Putamen (tissue), 1 donor: Measurements from ENCODE around the gene CDH4.

Source experiments
- DNase-seq: peaks from one replicate; pipeline ENCODE4 v3.0.0-alpha.2; 2016; ENCODE audit warnings: low spot score

Gene CDH4

DNA sequence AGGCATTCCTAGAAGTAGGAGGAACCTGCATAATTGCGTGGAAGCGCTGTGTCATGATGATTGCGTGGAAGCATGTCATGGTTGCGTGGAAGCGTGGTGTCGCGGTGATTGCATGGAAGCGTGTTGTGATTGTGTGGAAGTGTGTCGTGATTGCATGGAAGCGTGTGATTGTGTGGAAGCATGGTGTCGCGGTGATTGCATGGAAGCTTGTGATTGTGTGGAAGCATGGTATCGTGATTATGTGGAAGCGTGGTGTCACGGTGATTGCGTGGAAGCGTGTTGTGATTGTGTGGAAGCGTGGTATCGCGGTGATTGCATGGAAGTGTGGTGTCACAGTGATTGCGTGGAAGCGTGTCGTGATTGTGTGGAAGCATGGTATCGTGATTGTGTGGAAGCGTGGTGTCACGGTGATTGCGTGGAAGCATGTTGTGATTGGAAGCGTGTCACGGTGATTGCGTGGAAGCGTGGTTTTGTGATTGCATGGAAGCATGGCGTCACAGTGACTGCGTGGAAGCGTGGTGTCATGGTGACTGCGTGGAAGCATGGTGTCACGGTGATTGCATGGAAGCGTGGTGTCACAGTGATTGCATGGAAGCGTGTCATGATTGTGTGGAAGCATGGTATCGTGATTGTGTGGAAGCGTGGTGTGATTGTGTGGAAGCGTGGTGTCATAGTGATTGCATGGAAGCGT lies 667.8 kb downstream of the CDH4 start:
- DNase-seq: no peak

- no peak for DNase-seq
Measured at GRCh38 chr20:61922411-61922810, 670.4 kb downstream of the CDH4 start.

- no peak for DNase-seq
Measured at GRCh38 chr20:61922936-61923335, 670.9 kb downstream of the CDH4 start.

DNA sequence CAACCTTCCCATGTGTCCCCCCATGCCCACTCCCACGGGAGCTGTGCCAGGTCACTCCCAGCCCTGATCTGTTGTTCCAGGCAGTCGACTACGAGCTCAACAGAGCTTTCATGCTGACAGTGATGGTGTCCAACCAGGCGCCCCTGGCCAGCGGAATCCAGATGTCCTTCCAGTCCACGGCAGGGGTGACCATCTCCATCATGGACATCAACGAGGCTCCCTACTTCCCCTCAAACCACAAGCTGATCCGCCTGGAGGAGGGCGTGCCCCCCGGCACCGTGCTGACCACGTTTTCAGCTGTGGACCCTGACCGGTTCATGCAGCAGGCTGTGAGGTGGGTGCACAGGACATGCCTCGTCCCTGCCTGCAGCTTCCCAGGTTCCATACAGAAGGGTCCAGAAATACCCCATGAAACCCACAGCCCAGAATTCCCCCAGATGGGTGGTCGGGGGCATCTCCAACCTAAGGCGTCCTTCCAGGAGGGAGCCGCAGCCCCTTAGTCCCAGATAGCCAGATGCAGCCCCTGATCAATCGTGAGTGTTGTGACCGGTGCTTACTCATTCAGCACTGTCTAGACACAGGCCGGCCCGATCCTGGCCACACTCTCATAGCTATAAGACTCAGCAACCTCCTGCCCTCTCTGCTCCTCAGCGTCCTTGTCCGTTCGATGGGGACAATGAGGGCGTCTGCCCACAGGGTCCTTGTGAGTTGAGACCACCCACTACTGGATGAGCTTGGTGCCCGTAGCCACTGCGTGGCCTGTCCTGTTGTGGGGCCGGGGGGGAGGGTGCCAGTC lies 671.5 kb downstream of the CDH4 start:
- no peak for DNase-seq

GRCh38 chr20:61924211-61924857 lies 672.3 kb downstream of the CDH4 start:
- no peak for DNase-seq

GRCh38 chr20:61924858-61925554 lies 672.9 kb downstream of the CDH4 start:
- no peak for DNase-seq

DNA sequence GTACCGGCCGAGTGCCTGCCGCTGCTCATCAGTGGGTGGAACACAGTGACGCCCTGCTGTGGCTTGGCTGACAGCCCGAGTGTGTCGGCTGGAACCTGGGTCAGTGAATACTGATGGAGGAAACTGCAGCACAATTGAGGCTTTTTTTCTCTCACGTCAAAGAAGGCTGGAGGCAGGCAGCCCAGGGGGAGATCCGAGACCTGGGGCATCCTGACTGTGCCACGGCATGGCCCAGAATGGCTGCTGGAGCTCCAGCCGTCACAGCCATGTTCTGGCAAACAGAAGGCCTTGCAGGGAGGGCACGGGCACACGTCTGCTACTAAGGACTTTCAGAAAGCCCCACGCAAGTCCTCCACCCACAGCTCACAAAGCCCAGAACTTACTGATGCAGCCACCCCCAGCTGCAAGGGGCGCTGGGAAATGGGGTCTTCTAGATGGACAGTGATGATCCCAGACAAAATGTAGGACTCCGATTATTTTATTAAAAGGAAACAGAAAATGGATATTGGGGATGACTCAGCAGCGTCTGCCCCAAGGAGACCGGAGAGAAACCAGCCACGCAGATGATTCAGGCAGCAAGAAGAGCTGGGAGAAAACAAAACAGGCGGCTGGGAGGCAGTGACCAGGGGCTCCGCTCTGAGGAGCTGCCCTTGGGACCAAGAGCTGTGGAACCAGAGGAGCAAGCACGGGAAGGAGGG lies 673.6 kb downstream of the CDH4 start:
- DNase-seq: no peak

DNA sequence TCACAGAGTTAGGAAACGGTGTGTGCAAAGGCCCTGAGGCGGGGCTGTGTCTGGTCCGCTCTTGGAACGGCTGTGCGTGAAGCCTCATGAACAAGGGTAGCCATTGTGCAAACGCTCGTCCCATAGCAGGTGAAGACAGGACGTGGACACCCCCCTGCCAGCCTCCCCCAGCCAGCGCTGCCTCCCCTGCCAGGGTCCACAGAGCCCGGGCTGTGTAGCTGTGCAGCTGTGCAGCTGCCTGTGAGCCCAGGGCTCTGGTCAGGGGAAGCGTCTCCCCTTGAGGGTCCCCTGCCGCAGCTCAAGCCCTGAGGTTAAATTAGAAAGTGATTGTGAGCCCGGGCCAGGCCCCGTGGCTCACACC lies 674.2 kb downstream of the CDH4 start:
- no peak for DNase-seq

GRCh38 chr20:61926796-61927192 lies 674.7 kb downstream of the CDH4 start:
- no peak for DNase-seq

GRCh38 chr20:61927193-61927825 lies 675.2 kb downstream of the CDH4 start:
- no peak for DNase-seq

GRCh38 chr20:61927826-61928541 lies 675.9 kb downstream of the CDH4 start:
- no peak for DNase-seq

- DNase-seq: no peak
Measured at GRCh38 chr20:61929561-61929960, 677.5 kb downstream of the CDH4 start.

DNA sequence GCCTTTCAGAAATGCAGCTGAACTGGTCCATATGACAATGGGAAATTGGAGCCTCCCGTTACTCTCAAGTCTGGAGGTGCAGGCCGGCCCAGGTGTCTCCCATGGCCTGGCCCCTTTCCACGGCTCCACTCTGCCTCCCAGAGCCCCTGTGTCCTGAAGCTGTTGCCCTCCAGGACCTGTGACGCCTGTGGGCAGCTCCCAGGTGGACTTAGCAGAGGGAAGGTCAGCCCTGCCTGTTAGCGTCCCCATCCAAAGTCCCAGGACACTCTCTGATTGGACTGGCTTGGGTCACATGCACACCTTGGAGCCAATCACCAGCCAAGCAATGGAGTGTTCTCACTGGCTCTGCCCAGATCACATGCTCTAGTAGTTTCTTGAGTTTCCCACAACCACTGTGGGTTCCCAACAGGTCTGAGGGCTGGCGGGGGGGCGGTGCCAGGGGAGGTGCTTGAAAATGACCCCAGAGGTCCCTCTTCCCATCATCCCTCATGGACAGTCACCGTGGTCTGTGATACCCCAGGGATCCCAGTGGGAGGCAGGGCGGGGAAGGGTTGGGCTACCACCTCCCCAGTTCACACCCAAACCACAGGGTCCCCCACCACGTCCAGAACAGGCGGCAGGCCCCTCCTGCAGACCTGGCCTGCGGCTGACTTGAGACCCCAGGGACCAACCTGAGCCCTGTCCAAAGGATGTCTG lies 678.1 kb downstream of the CDH4 start:
- no peak for DNase-seq

DNA sequence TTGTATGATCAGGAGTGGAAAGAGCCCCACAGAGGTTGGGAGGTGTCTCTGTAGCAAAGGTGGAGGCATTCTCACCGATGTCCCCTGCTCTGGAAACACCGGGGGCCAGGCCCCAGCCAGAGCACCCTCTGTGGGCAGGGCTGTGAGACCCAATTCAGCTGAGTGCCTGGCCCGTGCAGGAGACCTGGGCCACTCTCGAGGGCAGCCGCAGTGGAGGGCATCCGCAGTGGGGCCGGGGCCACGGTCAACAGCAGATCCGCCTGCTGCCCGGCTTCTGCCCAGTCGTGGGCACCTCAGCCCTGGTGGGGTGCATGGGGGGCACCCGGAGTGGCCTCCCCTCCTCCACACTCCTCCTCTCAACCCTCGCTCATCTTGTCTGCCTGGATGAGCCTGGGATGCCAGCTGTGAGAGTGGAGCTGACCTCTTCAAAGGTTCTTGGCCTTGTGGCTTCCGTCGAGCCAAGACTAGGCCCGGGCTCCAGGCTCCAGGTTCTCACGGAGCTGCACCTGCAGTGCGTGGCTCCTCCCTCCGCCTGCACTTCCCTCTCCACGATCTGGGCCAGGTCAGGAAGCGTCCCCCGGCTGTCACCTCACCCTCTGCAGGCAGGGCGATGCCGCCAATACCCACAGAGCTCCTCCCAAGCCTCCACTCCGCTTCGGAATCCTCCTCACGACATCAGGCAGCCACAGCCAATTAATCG lies 678.9 kb downstream of the CDH4 start:
- no peak for DNase-seq

DNA sequence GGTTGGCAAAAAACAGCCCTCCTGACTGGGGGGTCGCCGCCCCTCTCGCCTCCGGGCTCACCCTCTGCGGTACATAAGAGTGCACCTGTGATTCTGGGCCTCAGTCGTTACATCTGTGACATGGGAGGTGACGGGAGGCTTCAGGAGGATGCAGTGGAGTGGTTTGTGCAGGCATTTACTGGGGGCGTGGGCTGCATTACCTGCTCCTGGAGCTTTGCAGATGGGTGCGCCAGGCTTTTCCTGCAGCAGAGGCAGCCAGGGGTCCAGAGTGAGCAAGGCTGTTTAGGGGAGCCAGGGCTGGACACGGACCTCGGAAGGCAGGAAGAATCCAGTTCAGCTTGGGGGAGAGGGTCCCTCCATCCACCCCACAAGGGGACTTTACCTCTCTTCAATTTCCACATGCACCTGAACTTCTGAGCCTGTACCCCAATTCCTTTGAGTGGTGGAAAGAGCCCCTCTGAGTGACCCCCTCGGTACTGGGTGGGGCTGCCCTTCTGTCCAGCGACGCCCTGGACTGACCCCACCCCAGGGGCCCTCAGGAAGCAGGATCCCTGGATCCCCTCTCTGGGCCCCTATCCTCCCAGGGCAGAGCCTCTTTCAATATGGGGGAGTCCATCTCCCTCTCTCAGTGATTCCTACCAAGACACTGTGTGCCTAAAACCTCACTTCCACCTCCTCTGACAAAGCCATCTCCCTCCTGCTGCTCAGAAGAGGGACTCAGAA lies 679.6 kb downstream of the CDH4 start:
- no peak for DNase-seq

GRCh38 chr20:61932199-61932592 lies 680.1 kb downstream of the CDH4 start:
- no peak for DNase-seq

DNA sequence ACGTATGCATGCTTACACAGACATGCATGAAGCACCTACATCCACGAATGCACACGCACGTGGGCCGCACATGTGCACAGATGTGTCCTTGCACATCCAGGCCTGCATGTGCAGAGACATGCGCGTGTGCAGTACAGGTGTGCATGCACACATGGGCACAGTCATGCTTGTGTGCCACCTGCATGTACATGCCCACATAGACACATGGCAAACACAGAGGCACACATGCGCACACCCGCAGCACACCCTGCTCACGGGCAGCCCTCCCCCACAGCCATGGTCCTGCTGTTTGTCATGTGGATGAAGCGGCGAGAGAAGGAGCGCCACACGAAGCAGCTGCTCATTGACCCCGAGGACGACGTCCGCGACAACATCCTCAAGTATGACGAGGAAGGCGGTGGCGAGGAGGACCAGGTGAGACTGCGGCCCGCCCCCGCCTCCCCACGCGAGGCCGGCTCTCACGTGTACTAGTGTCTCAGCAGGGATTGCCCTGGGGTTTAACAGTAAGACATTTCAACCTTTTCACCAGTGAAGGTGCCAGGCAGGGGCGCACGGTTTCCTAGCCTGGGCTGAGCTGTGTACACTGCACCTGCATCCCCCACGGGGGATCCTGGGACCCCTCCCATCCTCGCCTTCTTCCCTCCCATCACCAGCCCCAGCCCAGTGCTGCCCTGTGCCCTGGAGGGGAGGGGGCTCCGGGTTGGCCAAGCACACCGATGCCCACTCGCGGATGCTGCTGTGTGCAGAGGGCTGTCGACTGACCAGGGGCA lies 680.8 kb downstream of the CDH4 start:
- DNase-seq: no peak

GRCh38 chr20:61933481-61933950 lies 681.5 kb downstream of the CDH4 start:
- DNase-seq: no peak
